Small intestine (tissue), 16 donors: ENCODE results near the gene ALKBH6. TPM values are rescaled to one million over a fixed set of nuclear protein-coding genes. Genes with fewer than 3 reads are reported as not detected.
A peak's percentile ranks its signal among the peaks of the same experiment; 100 is the strongest.

ENCODE experiments used
- DNase-seq, 2 donors: peaks; one replicate each; pipeline versions ENCODE4 v3.0.0 to v3.0.0-alpha.2; 2013
- FAIRE-seq: peaks from 2 replicates; lab custom pipeline; 2012; peaks lifted over from hg19 to GRCh38; lab: Jason Lieb, UNC
- H3K27ac ChIP-seq, 3 donors: one replicate each; pipeline ENCODE4 v1.5.1; 2013; ENCODE audit warnings: low read length in 2 of 3, mild to moderate bottlenecking in 2 of 3, control low read depth in 1 of 3, inconsistent platforms in 1 of 3, low read depth in 1 of 3, moderate library complexity in 1 of 3
- H3K27me3 ChIP-seq, 3 donors: one replicate each; pipeline ENCODE4 v1.6.1; 2013; ENCODE audit warnings: low read length in 3 of 3, inconsistent platforms in 1 of 3; ENCODE audit not compliant: control insufficient read depth in 3 of 3, insufficient read depth in 3 of 3
- H3K36me3 ChIP-seq, 3 donors: one replicate each; pipeline ENCODE4 v1.6.1; 2013; ENCODE audit warnings: low read length in 3 of 3, inconsistent platforms in 1 of 3, low read depth in 1 of 3, mild to moderate bottlenecking in 1 of 3, moderate library complexity in 1 of 3; ENCODE audit not compliant: control insufficient read depth in 3 of 3, insufficient read depth in 2 of 3
- H3K4me1 ChIP-seq, 3 donors: one replicate each; pipeline ENCODE4 v1.6.1; 2013; ENCODE audit warnings: low read length in 2 of 3, inconsistent platforms in 1 of 3, low read depth in 1 of 3, mild to moderate bottlenecking in 1 of 3, moderate library complexity in 1 of 3; ENCODE audit not compliant: control insufficient read depth in 3 of 3, insufficient read depth in 2 of 3
- H3K4me3 ChIP-seq, 3 donors: one replicate each; pipeline ENCODE4 v1.5.1; 2013; ENCODE audit warnings: low read length in 3 of 3, control low read depth in 1 of 3, inconsistent platforms in 1 of 3, low read depth in 1 of 3, mild to moderate bottlenecking in 1 of 3, moderate library complexity in 1 of 3
- H3K9me3 ChIP-seq, 2 donors: one replicate each; pipeline ENCODE4 v1.6.1; 2013; ENCODE audit warnings: low read depth in 1 of 2, low read length in 1 of 2; ENCODE audit not compliant: control insufficient read depth in 2 of 2, insufficient read depth in 1 of 2
- WGBS, 3 donors: extraction: QIAGEN DNeasy Blood & Tissue Kit; methylation state at CpG; one replicate each; pipeline ENCODE4 v1.1.7; 2013; 5-methylcytosine and 5-hydroxymethylcytosine counted together
- long read RNA-seq, 10 donors: transcript quantifications; one replicate each; lab custom pipeline, GENCODE V29; 2026
- polyA plus RNA-seq, 4 donors: library from polyadenylated mRNA; stranded (reverse) in 3 of 4; unstranded in 1 of 4; fragments of 200-250 nt in 3 of 4; fragments of 120-200 nt in 1 of 4; gene quantifications; one replicate each; pipeline versions ENCODE4 v1.2.1 to v1.2.3, GENCODE V29; 2013
- donor health status: healthy with polysubstance abuse.
- donor health status: control.
- donor health status: control.
- donor health status: Bipolar disorder and iron deficiency.
- donor health status: healthy.

ALKBH6 gene
- 10 to 100 TPM; 14.3 to 19.7 (median 15.6) TPM for polyA plus RNA-seq
- long read RNA-seq, donor 1, partial matches to known transcripts = 6 of 13 reads
- long read RNA-seq, donor 1, other reads (novel, unspliced or antisense) = 0 of 13 reads
- long read RNA-seq, donor 2, partial matches to known transcripts = 0 of 1 reads
- long read RNA-seq, donor 2, other reads (novel, unspliced or antisense) = 0 of 1 reads
- long read RNA-seq, donor 3, partial matches to known transcripts = 0 of 4 reads
- long read RNA-seq, donor 3, other reads (novel, unspliced or antisense) = 0 of 4 reads
- long read RNA-seq, donor 4 = 0 reads
- long read RNA-seq, donor 5 = 0 reads
- long read RNA-seq, donor 6, partial matches to known transcripts = 0 of 1 reads
- long read RNA-seq, donor 6, other reads (novel, unspliced or antisense) = 0 of 1 reads
- long read RNA-seq, donor 7, partial matches to known transcripts = 0 of 4 reads
- long read RNA-seq, donor 7, other reads (novel, unspliced or antisense) = 0 of 4 reads
- long read RNA-seq, donor 8, partial matches to known transcripts = 0 of 1 reads
- long read RNA-seq, donor 8, other reads (novel, unspliced or antisense) = 0 of 1 reads
- long read RNA-seq, donor 9 = 0 reads
- long read RNA-seq, donor 10, partial matches to known transcripts = 0 of 1 reads
- long read RNA-seq, donor 10, other reads (novel, unspliced or antisense) = 0 of 1 reads

DNA sequence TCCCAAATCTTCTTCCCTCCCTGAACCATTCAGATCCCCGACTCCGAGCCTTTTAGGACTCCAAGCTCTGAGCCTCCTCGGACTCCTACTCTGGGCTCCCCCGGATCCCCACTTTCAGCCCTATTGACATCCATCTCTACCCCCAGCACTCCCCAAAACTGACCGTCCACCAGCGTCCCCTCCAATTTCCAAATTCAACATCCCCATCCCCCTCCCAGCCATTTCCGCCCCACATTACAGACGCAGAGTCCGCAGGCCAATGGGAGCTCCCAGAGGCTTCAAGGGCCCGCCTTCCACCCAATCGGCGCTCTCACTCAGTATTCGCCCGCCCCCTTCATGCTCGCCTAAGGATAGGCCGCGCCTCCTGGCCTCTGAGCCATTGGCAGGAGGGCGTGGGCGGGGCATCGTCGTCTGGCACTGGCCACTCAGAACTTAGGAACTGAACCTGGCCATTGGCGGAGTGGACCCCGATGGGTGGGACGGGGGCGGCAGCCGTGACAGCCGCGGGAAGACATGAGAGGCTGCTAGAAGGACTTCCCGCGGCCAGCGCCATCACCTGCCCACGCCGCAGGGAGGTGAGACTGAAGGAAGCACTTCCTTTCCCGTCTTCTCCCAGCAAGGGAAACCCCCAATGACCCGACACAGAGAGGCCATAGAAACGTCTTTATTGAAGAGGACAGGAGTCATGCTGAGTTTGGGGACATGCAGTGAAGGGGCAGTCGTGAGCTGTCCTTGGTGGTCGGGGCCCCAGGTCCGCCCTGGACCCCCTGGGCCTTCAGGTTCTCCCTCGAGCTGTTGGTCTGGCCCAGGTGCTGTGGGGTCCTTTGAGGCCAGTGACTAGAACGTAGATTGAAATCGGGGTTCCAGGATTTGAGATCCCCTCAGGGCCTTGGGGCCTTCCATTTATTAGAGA, at the start of gene ALKBH6:
Gene ALKBH6, minus strand, starts transcription at position 202 of the 913 bp plus-strand sequence. CDS start 816 bp downstream, outside the sequence.
- H3K27ac ChIP-seq = peak within 1 kb of the TSS in 2 of 3 donors; percentile 42 to 78
- H3K4me3 ChIP-seq = peak within 1 kb of the TSS; percentile 66 to 91 (median 69)
- DNase-seq = peak; percentile 99 to 100
- H3K27me3 ChIP-seq = no peaks in the 10 kb centered on the region
- 1 to 2% (median 2%) methylated on average over 36 to 42 of the region's 42 CpGs for WGBS, 3 donors
- peak; percentile 96 for FAIRE-seq
- peaks cover 0 to 25% (median 2%) of the 10 kb centered on the region in 3 donors for H3K36me3 ChIP-seq
- no peaks in the 10 kb centered on the region for H3K9me3 ChIP-seq
- peaks cover 4 to 12% (median 5%) of the 10 kb centered on the region in 3 donors for H3K4me1 ChIP-seq

DNA sequence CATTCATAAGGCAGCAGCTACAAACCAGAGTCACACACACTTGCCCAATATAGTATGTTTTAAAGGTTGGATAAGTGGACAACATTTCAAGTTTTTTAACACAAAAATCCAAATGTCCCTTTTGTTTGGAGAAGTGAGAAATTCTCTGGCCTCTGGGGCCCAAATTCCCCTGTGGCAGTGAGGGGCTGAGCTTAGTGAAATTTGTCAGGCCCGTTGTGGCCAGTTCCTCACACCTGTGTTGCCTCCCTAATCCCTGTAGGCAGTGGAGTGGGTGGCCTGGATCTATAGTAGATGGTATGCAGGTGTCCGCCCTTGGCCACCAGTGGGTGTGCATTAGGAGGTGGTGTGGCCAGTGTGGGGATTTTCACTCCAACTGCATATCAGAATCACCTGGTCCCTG, 47.4 kb upstream of the ALKBH6 start:
- Histone ChIP-seq H3K27me3 (no peaks in the 10 kb centered on the region), H3K4me3 (no peak overlapping the region), H3K27ac (no peak overlapping the region), H3K9me3 (no peaks in the 10 kb centered on the region), H3K4me1 (peaks cover 0 to 13% (median 0%) of the 10 kb centered on the region in 3 donors), H3K36me3 (peaks cover 0 to 19% (median 0%) of the 10 kb centered on the region in 3 donors)
- DNase-seq (no peak), FAIRE-seq (no peak)
- WGBS, 3 donors = 89 to 100% (median 96%) methylated on average over 2 of the region's 2 CpGs

DNA sequence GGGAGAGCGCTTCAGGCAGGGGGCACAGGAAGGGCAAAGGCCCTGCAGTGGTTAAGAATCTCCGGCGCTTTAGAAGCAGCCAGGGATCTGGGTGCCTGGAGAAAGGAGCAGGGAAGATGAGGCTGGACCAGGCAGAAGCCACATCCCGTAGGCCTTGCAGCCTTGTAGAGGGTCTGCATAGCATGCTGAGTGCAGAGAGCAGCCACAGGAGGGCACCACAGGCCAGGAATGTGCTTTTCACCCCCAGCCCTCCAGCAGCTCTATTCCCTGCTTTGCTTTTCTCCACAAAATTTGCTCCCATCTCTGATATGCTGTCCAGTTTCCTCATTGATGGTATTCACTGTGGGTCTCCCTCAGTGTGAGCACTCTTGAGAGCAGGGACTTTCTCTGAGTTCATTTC, 46.4 kb upstream of the ALKBH6 start:
- FAIRE-seq (no peak), DNase-seq (peak; percentile 35 to 41)
- no peak overlapping the region for H3K27ac ChIP-seq
- 82 to 88% (median 83%) methylated on average over 4 of the region's 4 CpGs for WGBS, 3 donors
- no peaks in the 10 kb centered on the region for H3K9me3 ChIP-seq
- H3K4me3 ChIP-seq = no peak overlapping the region
- peaks cover 0 to 11% (median 0%) of the 10 kb centered on the region in 3 donors for H3K36me3 ChIP-seq
- H3K4me1 ChIP-seq = peaks cover 0 to 15% (median 0%) of the 10 kb centered on the region in 3 donors
- no peaks in the 10 kb centered on the region for H3K27me3 ChIP-seq

DNA sequence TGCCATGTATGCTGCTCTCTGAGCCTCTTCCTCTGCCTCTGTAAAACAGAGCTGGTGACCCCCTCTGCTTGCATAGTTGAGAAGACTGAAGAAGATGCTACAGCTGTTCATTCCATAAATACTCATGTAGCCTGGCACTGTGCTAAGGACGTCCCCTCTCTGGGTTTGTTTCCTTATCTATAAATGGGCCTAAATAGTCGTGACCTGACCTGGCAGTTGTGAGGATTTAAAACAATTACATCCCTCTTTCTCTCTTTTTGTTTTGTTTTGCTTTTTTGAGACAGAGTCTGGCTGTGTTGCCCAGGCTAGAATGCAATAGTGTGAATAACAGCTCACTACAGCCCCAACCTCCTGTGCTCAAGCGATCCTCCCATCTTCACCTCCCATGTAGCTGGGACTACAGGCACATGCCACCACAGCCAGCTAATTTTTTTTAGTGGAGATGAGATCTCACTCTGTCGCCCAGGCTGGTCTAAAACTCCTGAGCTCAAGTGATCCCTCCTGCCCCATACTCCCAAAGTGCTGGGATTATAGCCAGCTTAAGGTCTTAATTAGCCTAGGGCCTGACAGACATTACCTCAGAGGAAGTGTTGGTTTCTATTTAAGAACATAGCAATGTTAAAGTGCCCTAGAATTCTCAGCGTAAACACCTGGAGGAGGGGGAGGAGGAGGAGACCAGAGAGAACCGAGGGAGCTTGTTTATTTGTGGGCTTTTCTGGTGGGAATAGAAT, 45.3 kb upstream of the ALKBH6 start:
- no peak for DNase-seq
- no peak for FAIRE-seq
- Histone ChIP-seq H3K4me1 (peaks cover 0 to 20% (median 0%) of the 10 kb centered on the region in 3 donors), H3K9me3 (no peaks in the 10 kb centered on the region), H3K4me3 (no peak overlapping the region), H3K36me3 (peaks cover 0 to 9% (median 0%) of the 10 kb centered on the region in 3 donors), H3K27me3 (no peaks in the 10 kb centered on the region), H3K27ac (peak overlapping the region in 1 of 3 donors; percentile 5)
- 59 to 70% (median 64%) methylated on average over 6 of the region's 6 CpGs for WGBS, 3 donors

DNA sequence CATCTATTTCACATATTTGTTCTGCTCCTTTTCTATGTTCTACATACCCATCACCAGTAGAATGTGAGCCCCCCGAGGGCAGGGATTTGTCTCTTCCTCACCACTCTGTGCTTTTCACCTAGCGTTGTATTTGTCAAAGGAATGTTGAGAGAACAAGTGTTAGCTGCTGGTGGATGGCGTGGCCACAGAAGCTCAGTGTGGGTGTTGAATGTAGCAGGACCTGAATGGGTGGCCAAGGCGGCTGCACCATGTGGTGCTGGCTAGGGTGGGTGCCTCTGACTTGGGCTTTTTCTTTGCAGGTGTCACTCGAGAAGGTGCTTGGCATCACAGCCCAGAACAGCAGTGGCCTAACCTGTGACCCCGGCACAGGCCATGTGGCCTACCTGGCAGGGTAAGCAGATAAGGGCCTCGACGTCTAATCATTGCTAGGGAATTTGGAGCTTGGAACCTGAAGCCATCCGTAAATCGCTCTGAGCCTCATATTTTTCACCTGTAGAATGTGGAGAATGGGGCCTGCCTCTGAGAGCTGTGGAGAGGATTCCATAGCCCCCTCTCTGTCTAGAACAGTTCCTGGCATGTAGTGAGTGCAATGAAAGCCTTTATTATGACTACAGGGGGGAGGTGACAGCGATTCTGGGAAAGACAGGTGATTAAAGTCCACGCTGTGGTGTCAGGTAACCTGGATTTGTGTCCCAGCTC, 44.6 kb upstream of the ALKBH6 start:
- 47 to 82% (median 54%) methylated on average over 12 of the region's 12 CpGs for WGBS, 3 donors
- Histone ChIP-seq H3K4me1 (peaks cover 0 to 20% (median 0%) of the 10 kb centered on the region in 3 donors), H3K4me3 (no peak overlapping the region), H3K27ac (peak overlapping the region in 1 of 3 donors; percentile 5), H3K36me3 (peaks cover 0 to 9% (median 0%) of the 10 kb centered on the region in 3 donors), H3K27me3 (no peaks in the 10 kb centered on the region), H3K9me3 (no peaks in the 10 kb centered on the region)
- DNase-seq = peak; percentile 18 to 74
- no peak for FAIRE-seq

DNA sequence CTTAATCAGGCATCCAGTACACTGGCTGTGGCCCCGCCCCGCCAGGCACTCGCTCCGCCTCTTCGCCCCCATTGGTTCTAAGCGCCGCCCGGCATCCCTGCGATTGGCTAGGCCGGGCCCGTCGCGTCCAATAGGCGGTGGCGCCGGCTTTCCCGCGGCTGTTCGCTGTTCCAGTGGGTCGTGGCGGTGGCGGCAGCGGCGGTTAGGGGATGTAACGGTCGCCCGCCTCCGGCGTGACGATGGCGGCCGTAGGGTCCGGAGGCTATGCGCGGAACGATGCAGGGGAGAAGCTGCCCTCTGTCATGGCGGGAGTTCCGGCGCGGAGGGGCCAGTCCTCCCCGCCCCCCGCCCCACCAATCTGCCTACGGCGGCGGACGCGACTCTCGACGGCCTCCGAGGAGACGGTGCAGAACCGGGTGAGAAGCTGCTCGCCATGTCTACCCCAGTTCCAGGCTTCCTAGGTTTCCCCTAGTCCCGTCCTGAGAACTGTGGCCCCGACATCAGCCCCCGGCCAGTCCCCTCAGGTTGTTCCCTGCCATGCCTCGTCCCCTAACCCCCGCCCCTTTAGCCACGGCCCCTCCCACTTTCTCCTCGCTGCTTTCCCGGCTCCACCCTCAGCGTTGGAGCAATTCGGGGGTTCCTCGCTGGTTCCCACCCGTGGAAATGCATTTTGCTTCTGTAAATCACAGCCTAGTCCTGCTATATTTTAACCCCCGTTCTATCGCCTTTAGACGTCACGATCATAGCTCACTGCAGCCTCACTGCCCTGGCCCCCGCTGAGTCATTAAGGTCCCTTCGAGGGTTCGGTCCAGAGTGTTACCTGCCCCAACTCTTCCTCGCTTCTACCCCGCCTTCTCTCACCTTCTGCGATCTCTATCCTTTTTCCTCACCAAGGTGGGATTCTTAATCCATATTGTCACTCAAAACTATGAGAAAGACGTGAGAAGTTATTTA, 41.0 kb upstream of the ALKBH6 start, which contains the start of gene WDR62:
Gene WDR62, plus strand, starts transcription at position 165 of the 954 bp plus-strand sequence. Its CDS starts 75 bp downstream, at position 240.
- Histone ChIP-seq H3K36me3 (peaks cover 0 to 2% (median 0%) of the 10 kb centered on the region in 3 donors), H3K27me3 (no peaks in the 10 kb centered on the region), H3K9me3 (no peaks in the 10 kb centered on the region), H3K4me1 (peaks cover 0 to 20% (median 0%) of the 10 kb centered on the region in 3 donors), H3K4me3 (peak within 1 kb of the TSS; percentile 37 to 80 (median 63)), H3K27ac (peak within 1 kb of the TSS; percentile 88 to 96 (median 88))
- DNase-seq (peak; percentile 55 to 93), FAIRE-seq (no peak)
- WGBS, 3 donors = 0 to 1% (median 0%) methylated on average over 54 to 76 of the region's 76 CpGs
